Activated CD4-positive, alpha-beta T cell treated with anti-CD3 and anti-CD28 coated beads, Interleukin-2, amount 10 ng/mL, durations not matched to agents 24 days and 14 days (primary cell): ENCODE data around the gene CISTR. TPM values are rescaled to one million over a fixed set of nuclear protein-coding genes. Genes with fewer than 3 reads are reported as not detected.
A peak's percentile ranks its signal among the peaks of the same experiment; 100 is the strongest.
"Not testable (repeated sequence)": the region's sequence is repeated elsewhere in the genome, so short reads cannot be mapped to it uniquely, and the experiment has no call there.

Source experiments
- DNase-seq: peaks from one replicate; pipeline ENCODE4 v3.0.0; 2022
- H3K27ac Mint-ChIP-seq: one replicate; pipeline ENCODE4 v1.8.0; 2022; ENCODE audit warnings: mild to moderate bottlenecking, mixed read lengths
- H3K27me3 Mint-ChIP-seq: one replicate; pipeline ENCODE4 v1.8.0; 2022; ENCODE audit warnings: mixed read lengths
- H3K36me3 Mint-ChIP-seq: one replicate; pipeline ENCODE4 v1.8.0; 2022; ENCODE audit warnings: low read depth, mild to moderate bottlenecking, mixed read lengths
- H3K4me1 Mint-ChIP-seq: one replicate; pipeline ENCODE4 v1.8.0; 2021; ENCODE audit warnings: mixed read lengths
- H3K4me3 Mint-ChIP-seq: one replicate; pipeline ENCODE4 v1.8.0; 2022; ENCODE audit warnings: mild to moderate bottlenecking, moderate library complexity, mixed read lengths
- H3K9me3 Mint-ChIP-seq: one replicate; pipeline ENCODE4 v1.8.0; 2021; ENCODE audit warnings: mixed read lengths
- intact Hi-C: fragments of 100-400 bp; cut with micrococcal nuclease; formaldehyde crosslinking; loops from one replicate; pipeline ENCODE4 v1.15.1; 2023
- total RNA-seq: library from RNA; stranded (reverse); gene quantifications from 2 replicates; pipeline ENCODE4 v1.2.3, GENCODE V29; 2022

The CISTR gene
- total RNA-seq, 1 donor from 2014 or later, result not detected

DNA sequence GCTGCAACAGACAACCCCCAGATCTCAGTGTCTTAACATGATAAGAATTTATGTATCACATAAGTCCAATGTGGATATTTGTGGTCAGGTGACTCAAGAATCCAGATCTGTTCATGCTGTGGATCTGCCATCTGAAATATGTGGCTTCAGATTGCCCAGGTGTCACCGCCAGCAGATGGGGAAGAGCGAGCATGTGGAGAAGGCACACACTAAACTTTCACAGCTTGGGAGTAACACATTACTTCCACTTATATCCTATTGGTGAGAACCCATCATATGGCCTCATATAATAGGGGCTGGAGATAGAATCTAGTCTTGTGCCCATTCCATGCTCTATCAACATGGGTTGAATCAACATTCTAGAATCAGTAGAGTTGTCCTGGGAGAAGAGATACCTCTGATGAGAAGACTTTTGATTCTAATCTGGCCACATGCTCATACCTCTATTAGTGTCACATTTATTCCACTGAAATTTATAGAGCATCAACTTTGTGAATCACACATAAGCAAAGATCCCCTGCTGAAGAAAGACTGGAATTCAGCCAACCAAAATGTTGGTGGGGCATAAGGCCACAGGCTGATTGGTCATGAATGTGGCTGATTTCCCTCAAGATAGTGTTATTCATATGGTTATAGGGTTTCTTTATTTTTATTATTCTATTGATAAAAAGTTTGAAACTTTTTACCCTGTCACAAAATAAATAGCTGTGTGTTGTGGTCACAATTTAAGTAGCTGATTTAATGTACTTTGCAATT, 18.6 kb downstream of the CISTR start:
- Mint-ChIP-seq H3K27ac (no peak overlapping the region), H3K4me3 (no peak overlapping the region), H3K4me1 (peaks cover 6% of the 10 kb centered on the region), H3K27me3 (peaks cover 44% of the 10 kb centered on the region), H3K36me3 (no peaks in the 10 kb centered on the region), H3K9me3 (no peaks in the 10 kb centered on the region)
- no peak for DNase-seq
- intact Hi-C loops, result no loop called here

DNA sequence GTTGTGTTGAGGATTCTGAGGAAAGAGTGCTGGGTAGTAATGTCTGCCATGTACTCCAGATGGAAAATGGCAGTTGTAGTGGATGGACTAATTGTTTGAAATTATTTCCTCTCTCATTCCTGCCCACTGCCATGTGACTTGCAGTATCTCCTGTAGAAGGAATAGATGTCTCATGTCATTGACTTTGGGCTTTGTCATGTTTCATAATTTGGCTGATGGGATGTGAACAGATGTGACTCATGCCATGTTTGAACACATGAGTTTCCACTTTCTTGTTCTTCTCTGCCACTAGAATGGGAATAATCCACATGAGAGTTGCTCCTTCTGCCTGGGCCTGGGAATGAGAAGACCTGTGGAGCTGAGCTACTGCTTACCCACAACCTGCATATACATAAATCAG, 22.1 kb downstream of the CISTR start:
- H3K9me3 Mint-ChIP-seq, result no peaks in the 10 kb centered on the region

DNA sequence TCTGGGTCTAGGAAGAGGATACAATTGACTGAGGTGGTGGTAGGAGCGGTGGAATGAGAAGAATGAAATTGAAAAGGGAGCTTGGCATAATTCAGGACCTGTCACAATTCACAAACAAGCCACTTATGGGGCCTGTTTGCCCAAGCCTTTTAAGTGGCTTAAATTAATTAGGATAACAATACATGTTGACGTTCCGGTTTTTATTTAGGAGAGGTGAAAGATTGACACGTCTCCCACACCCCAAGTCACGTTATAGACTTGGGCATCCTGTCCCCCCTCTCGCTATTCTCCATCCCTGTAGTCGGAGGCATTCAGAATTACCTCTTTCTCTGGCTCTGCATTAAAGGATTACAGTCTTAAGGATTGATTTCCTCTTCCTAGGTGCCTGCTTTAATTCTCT, 23.6 kb downstream of the CISTR start:
- DNase-seq, result no peak
- H3K9me3 Mint-ChIP-seq, result no peaks in the 10 kb centered on the region
- peak overlapping the region; percentile 95 for H3K4me3 Mint-ChIP-seq
- peaks cover 7% of the 10 kb centered on the region for H3K27me3 Mint-ChIP-seq
- intact Hi-C loops, result no loop called here
- H3K36me3 Mint-ChIP-seq, result peaks cover 11% of the 10 kb centered on the region
- H3K27ac Mint-ChIP-seq, result peak overlapping the region; percentile 90
- peaks cover 21% of the 10 kb centered on the region for H3K4me1 Mint-ChIP-seq

More for the DNA sequence above, 22.1 kb downstream of the CISTR start:
- Mint-ChIP-seq H3K36me3 (peaks cover under 1% of the 10 kb centered on the region), H3K4me3 (no peak overlapping the region), H3K27me3 (peaks cover 12% of the 10 kb centered on the region), H3K4me1 (peaks cover 25% of the 10 kb centered on the region), H3K27ac (no peak overlapping the region)
- no peak for DNase-seq
- intact Hi-C loops, result no loop called here

DNA sequence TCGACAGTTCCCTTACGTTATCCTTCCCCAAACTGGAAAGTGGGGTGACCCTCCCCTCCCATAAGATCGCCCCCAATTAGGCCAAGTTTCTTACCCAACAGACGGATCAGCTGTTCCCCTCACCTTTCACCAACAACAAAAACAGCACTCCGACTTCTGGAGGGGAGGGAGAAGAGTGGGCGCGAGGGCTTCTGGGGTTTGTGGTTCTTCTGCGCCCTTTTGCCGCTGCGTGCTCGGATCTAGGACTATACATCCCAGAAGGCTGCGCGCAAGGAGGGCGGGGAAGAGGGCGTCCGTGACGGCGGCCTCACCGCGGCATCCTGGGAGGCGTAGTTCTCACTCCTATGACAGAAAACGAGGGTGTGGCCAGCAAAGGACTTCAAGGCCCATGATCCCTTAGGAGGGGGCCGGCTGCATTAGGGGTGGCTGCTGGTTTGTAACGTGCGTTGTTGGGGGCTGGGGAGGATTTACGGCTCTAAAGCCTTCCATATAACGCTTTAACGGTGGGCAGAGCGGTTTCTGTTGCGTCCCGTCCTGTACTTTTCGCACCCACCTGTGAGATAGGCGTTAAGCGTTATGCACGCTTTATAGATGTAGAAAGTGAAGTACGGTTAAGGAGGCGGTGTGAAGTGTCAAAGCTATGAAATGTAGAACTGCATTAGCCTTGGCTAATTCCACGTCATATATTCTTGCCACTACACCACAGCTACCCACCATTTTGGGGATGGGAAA, 24.3 kb downstream of the CISTR start, which contains the start of gene CALCOCO1:
TSS of gene CALCOCO1 (minus strand) at position 143 of the 732 bp plus-strand sequence. CDS start 2,210 bp downstream, outside the sequence.
- Mint-ChIP-seq H3K27ac (peak within 1 kb of the TSS; percentile 90), H3K9me3 (no peaks in the 10 kb centered on the region), H3K27me3 (peaks cover 2% of the 10 kb centered on the region), H3K4me3 (peak within 1 kb of the TSS; percentile 95), H3K4me1 (peaks cover 26% of the 10 kb centered on the region), H3K36me3 (peaks cover 15% of the 10 kb centered on the region)
- DNase-seq, result peak; percentile 99
- intact Hi-C loops, result loop anchor here (1.0 to 2.0 kb wide), 5 partner anchors 11 to 462 kb away; partner anchors contain the start of genes ATP5MC2 and TARBP2

DNA sequence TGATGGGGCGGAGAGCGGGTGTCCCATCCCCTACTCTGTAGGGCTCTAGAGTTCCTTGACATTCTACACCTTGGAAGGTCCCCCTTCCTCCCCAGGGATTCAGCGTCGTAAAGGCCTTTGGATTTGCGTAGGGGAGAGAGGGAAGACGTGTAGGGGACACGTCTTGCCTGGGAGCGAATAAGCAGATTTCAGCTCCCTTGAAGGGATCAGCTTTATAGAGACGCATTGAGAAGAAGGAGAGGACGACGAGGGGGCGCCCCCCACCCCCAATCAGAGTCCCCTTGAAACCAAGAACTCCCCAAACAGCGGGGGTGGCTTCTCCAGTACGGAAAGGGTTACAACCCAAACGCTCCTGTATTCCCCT, 24.9 kb downstream of the CISTR start:
- H3K27me3 Mint-ChIP-seq, result peaks cover 2% of the 10 kb centered on the region
- intact Hi-C loops, result loop anchor here (1.0 to 2.0 kb wide), 5 partner anchors 11 to 462 kb away; partner anchors contain the start of genes ATP5MC2 and TARBP2
- H3K36me3 Mint-ChIP-seq, result peaks cover 15% of the 10 kb centered on the region
- H3K4me1 Mint-ChIP-seq, result peaks cover 26% of the 10 kb centered on the region
- peak overlapping the region; percentile 90 for H3K27ac Mint-ChIP-seq
- H3K4me3 Mint-ChIP-seq, result peak overlapping the region; percentile 95
- no peak for DNase-seq
- H3K9me3 Mint-ChIP-seq, result no peaks in the 10 kb centered on the region

DNA sequence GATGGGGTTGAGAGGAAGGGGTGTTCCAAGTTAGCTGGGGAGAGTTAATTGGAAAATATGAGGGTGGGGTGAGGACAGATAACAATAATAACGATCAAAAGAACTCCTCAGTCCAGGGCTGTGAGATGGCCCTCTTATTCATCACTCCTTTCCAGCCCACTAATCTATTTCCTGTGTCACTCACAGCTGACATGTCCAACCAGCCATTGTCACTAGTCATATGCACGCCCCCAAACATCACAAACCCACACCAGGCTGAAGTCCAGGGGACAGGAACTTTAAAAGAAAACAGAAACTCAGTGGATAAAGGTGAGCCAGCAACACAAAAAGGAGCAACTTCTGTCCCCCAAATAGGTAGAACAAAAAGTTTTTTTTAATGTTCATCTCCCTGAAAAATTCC, 25.4 kb downstream of the CISTR start:
- H3K9me3 Mint-ChIP-seq, result no peaks in the 10 kb centered on the region
- H3K36me3 Mint-ChIP-seq, result peaks cover 20% of the 10 kb centered on the region
- H3K4me1 Mint-ChIP-seq, result peaks cover 26% of the 10 kb centered on the region
- peak; percentile 70 for DNase-seq
- H3K4me3 Mint-ChIP-seq, result peak overlapping the region; percentile 95
- intact Hi-C loops, result loop anchor here (2.0 kb wide), 1 partner anchor 226 kb away; the partner anchor contains the start of gene TARBP2
- peak overlapping the region; percentile 46 for H3K27ac Mint-ChIP-seq
- H3K27me3 Mint-ChIP-seq, result peaks cover 2% of the 10 kb centered on the region

DNA sequence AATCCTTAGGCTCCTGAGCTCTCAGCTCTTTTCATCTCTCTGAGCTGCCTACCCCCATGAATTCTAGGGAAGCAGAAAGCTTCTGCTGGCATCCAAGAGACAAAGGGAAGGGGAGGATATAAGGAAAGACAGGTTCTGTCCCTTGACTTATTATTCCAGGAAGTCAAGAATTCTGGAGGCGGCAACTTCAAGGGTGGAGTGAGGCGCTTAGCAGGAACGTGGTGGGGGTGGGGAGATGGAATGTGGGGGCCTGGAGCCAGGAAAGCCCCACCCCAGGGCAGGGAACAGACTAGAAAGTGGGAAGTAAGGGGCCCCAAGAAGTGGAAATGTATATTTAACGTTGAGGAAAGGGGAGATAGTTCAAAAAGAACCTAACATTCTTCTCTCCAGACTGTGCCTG, 26.0 kb downstream of the CISTR start:
- H3K27me3 Mint-ChIP-seq, result no peaks in the 10 kb centered on the region
- DNase-seq, result no peak
- intact Hi-C loops, result loop anchor here (2.0 kb wide), 1 partner anchor 225 kb away; the partner anchor contains the start of gene TARBP2
- H3K4me1 Mint-ChIP-seq, result peaks cover 26% of the 10 kb centered on the region
- H3K27ac Mint-ChIP-seq, result no peak overlapping the region
- peaks cover 25% of the 10 kb centered on the region for H3K36me3 Mint-ChIP-seq
- H3K4me3 Mint-ChIP-seq, result peak overlapping the region; percentile 95
- no peaks in the 10 kb centered on the region for H3K9me3 Mint-ChIP-seq

DNA sequence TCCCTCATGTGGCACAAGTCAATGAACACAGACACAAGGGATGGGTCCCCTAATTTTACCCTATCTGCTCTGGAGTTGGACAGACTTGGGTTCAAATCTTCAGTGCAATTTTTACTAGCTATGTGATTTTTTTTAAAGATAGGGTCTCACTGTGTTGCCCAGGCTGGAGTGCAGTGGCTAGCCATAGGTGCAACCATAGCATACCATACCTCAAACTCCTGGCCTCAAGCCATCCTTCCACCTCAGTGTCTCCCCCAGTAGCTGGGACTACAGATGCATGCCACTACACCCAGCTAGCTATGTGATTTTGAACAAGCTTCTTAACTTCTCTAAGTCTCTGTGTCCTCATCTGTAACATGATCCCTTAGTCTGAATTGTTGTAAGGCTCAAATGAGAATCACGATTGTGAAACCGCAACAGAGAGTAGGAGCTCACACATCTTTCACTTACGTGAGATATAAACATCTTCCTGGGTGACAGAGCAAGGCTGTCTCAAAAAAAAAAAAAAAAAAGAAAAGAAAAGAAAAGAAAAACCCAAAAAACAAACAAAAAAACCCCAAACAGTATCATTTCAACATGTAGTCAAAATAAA, 29.2 kb downstream of the CISTR start:
- Mint-ChIP-seq H3K27ac (no peak overlapping the region), H3K27me3 (no peaks in the 10 kb centered on the region), H3K4me1 (peaks cover 23% of the 10 kb centered on the region), H3K36me3 (peaks cover 36% of the 10 kb centered on the region), H3K4me3 (no peak overlapping the region), H3K9me3 (no peaks in the 10 kb centered on the region)
- no peak for DNase-seq
- intact Hi-C loops, result no loop called here

DNA sequence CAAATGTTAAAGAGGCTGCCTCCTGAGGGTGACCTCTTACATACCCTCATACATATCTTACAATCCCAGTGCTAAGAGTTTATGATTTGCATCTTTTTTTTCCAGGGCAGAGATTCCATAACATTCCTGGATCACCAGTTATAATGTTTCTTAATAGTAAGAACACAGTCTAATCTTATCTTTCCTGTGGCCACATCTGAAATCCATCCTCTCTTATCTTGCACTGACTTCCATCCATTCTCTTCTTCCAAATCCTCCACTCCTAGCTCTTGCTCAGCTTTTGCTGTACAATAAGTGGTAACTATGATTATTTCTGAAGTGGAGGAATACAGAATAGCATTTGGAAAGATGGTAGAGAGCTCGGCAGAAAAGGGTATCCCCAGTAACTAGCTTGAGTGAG, 30.8 kb downstream of the CISTR start:
- no peak overlapping the region for H3K4me3 Mint-ChIP-seq
- peaks cover 11% of the 10 kb centered on the region for H3K4me1 Mint-ChIP-seq
- no peak overlapping the region for H3K27ac Mint-ChIP-seq
- no peaks in the 10 kb centered on the region for H3K9me3 Mint-ChIP-seq
- H3K27me3 Mint-ChIP-seq, result no peaks in the 10 kb centered on the region
- no peak for DNase-seq
- H3K36me3 Mint-ChIP-seq, result peaks cover 42% of the 10 kb centered on the region
- intact Hi-C loops, result no loop called here

DNA sequence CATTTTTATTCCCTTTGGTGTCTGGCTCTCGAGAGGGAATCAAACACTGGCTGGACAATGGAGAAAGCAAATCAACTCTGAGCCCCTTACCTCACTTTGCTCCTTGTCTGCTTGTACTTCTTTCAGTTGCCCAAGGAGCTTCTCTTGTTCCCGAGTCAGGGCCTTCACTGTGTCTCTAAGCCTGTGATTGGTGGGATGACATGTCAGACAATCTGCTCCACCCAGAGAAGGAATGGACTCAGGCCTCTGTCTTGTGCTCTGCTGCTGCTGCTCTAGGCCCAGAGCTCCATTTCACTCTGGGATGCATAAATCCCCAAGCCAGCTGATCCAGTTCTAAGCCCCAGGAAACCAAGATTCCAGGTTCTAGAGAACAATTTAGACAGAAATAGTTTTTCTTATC, 32.1 kb downstream of the CISTR start:
- Mint-ChIP-seq H3K27ac (no peak overlapping the region), H3K4me3 (no peak overlapping the region), H3K4me1 (peaks cover 6% of the 10 kb centered on the region), H3K36me3 (peaks cover 42% of the 10 kb centered on the region), H3K9me3 (no peaks in the 10 kb centered on the region), H3K27me3 (no peaks in the 10 kb centered on the region)
- intact Hi-C loops, result no loop called here
- DNase-seq, result no peak

DNA sequence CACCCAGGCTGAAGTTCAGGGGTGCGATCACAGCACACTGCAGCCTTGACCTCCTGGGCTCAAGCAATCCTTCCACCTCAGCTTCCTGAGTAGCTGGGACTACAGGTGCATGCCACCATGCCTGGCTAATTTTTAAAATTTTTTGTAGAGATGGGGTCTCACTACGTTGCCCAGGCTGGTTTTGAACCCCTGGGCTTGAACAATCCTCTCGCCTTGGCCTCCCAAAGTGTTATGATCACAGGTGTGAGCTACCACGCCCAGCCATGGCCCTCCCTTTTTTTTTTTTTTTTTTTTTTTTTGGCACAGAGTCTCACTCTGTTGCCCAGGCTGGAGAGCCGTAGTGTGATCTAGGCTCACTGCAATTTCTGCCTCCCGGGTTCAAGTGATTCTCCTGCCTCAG, 33.2 kb downstream of the CISTR start:
- H3K4me3 Mint-ChIP-seq, H3K4me1 Mint-ChIP-seq, H3K27ac Mint-ChIP-seq, intact Hi-C loops, H3K27me3 Mint-ChIP-seq, DNase-seq, H3K9me3 Mint-ChIP-seq: not testable (repeated sequence)
- peaks cover 34% of the 10 kb centered on the region for H3K36me3 Mint-ChIP-seq

DNA sequence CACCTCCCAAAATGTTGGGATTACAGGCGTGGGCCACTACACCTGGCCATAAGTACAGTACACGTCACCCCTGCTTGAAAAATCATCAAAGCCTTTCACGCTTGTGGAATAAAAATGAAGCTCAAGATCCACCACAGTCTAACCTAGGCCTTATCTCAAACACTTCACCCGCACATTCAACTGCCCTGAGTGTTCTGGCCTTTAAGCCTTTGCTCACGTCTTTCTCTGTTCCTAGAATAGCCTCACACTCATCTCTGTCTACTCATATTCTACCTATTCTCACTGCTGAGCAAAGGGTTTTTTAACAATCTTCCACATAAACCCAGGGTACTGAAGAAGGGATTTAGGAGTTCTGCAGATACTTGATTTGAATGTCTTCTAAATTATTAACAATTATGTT, 34.5 kb downstream of the CISTR start:
- peaks cover 30% of the 10 kb centered on the region for H3K36me3 Mint-ChIP-seq
- H3K4me1 Mint-ChIP-seq, result no peaks in the 10 kb centered on the region
- DNase-seq, result no peak
- no peaks in the 10 kb centered on the region for H3K27me3 Mint-ChIP-seq
- intact Hi-C loops, result no loop called here
- no peaks in the 10 kb centered on the region for H3K9me3 Mint-ChIP-seq
- no peak overlapping the region for H3K4me3 Mint-ChIP-seq
- H3K27ac Mint-ChIP-seq, result no peak overlapping the region

DNA sequence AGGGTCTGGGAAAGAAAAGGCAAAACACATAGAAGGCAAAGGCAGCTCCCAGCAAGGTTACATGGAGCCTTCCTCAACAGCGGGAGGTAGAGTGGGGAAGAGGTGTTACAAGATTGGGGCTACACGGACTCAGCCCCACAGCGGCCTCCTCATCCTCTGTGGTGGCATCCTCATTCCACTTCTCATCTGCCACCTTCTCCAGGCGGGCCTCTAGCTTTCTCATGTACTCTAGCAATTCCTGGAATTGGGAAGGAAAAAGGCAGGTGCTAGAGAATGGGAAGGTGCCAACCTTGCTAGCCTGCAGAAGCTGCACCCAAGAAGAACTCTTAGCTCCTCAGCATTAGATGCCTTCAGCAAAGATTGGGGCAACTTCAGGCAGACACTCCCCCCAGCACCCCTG, 37.8 kb downstream of the CISTR start:
- H3K27ac Mint-ChIP-seq, result no peak overlapping the region
- no peak overlapping the region for H3K4me3 Mint-ChIP-seq
- intact Hi-C loops, result no loop called here
- H3K36me3 Mint-ChIP-seq, result peaks cover 9% of the 10 kb centered on the region
- DNase-seq, result no peak
- no peaks in the 10 kb centered on the region for H3K9me3 Mint-ChIP-seq
- H3K27me3 Mint-ChIP-seq, result peaks cover 2% of the 10 kb centered on the region
- H3K4me1 Mint-ChIP-seq, result no peaks in the 10 kb centered on the region

DNA sequence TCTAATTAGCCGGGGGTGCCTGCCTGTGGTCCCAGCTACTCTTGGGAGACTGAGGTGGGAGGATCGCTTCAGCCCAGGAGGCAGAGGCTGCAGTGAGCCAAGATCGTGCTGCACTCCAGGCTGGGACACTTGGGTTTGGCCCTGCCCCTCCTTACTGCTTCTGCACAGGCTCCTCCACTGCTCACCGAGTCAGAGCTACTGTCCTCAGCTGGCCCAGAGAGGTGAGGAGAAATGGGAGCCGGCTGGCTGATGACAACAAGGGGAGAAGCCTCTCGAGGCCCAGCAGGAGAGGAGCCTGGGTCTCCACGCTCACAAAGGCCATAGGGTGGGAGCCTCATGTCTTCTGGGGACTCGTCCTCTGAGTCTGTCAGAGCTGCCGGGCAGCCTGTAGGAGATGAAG, 38.3 kb downstream of the CISTR start:
- H3K27ac Mint-ChIP-seq, result no peak overlapping the region
- intact Hi-C loops, result no loop called here
- H3K4me1 Mint-ChIP-seq, result no peaks in the 10 kb centered on the region
- H3K4me3 Mint-ChIP-seq, result no peak overlapping the region
- no peaks in the 10 kb centered on the region for H3K9me3 Mint-ChIP-seq
- H3K36me3 Mint-ChIP-seq, result peaks cover 9% of the 10 kb centered on the region
- H3K27me3 Mint-ChIP-seq, result peaks cover 7% of the 10 kb centered on the region
- DNase-seq, result no peak
